A549 (cell line): ENCODE measurements around the gene DOK6. TPM values are rescaled to one million over a fixed set of nuclear protein-coding genes. Genes with fewer than 3 reads are reported as not detected.

ENCODE experiments used
- ATAC-seq, 2 experiments: fragments of 200-7000 bp in 1 of 2; fragments of >200 bp in 1 of 2; cut with Nextera tagmentation in 1 of 2; cut with Tn5 transposase in 1 of 2; 3 replicates each; pipeline versions ENCODE4 v1.8.0 to v1.9.1; 2018 to 2020; ENCODE audit warnings: mild to moderate bottlenecking in 1 of 2, moderate library complexity in 1 of 2
- CTCF ChIA-PET: fragments of 300-600 bp; sonication (Branson Sonifier 250); formaldehyde crosslinking; extraction: SDS; loops from one replicate; lab custom pipeline; 2021; ENCODE audit warnings: antibody characterized with exemption, inconsistent platforms; lab: Yijun Ruan, JAX
- POLR2A ChIA-PET: fragments of 350-600 bp; formaldehyde crosslinking; extraction: SDS; loops from one replicate; lab custom pipeline; 2021; ENCODE audit warnings: antibody characterized with exemption, inconsistent platforms; lab: Yijun Ruan, JAX
- DNase-seq, 2 experiments: peaks; one replicate each; pipeline versions ENCODE4 v3.0.0 to v3.0.0-alpha.2; 2011 to 2016; ENCODE audit warnings: low read depth in 1 of 2, low spot score in 1 of 2
- FAIRE-seq: peaks from 2 replicates; lab custom pipeline; 2011; peaks lifted over from hg19 to GRCh38; lab: Jason Lieb, UNC
- H3K27ac ChIP-seq, 2 experiments: fragments of >200 bp; sonication (Bioruptor Twin); formaldehyde crosslinking; 3 replicates each; pipeline ENCODE4 v1.5.1; 2016 to 2017
- H3K4me1 ChIP-seq: fragments of >200 bp; sonication (Bioruptor Twin); formaldehyde crosslinking; 3 replicates; pipeline ENCODE4 v1.6.1; 2016
- H3K4me2 ChIP-seq: fragments of >200 bp; sonication (Bioruptor Twin); formaldehyde crosslinking; 3 replicates; pipeline ENCODE4 v1.6.1; 2016
- H3K4me3 ChIP-seq: fragments of >200 bp; sonication (Bioruptor Twin); formaldehyde crosslinking; 3 replicates; pipeline ENCODE4 v1.5.1; 2016
- H3K9me3 ChIP-seq: fragments of >200 bp; sonication (Bioruptor Twin); formaldehyde crosslinking; 3 replicates; pipeline ENCODE4 v1.6.1; 2016
- CBX2 ChIP-seq: fragments of 200-600 bp; sonication (generic); IDR thresholded peaks from 2 replicates; pipeline ENCODE4 v1.6.1; 2016; ENCODE audit warnings: low read depth, mild to moderate bottlenecking, borderline replicate concordance
- FOSB ChIP-seq: fragments of 250-450 bp; sonication (Bioruptor Pico); IDR thresholded peaks from 2 replicates; pipeline ENCODE4 v1.5.0; 2020; ENCODE audit warnings: mild to moderate bottlenecking, moderate library complexity
- GATA3 ChIP-seq: IDR thresholded peaks from 2 replicates; pipeline ENCODE4 v1.6.1; 2012; ENCODE audit warnings: borderline replicate concordance
- HDAC2 ChIP-seq: fragments of 200-600 bp; sonication (generic); IDR thresholded peaks from 2 replicates; pipeline ENCODE4 v1.6.1; 2016
- HES2 ChIP-seq: fragments of >200 bp; sonication (Bioruptor Twin); formaldehyde crosslinking; IDR thresholded peaks from 2 replicates; pipeline ENCODE4 v1.6.1; 2016
- HEYL ChIP-seq: fragments of 250-450 bp; sonication (Bioruptor Pico); IDR thresholded peaks from 2 replicates; pipeline ENCODE4 v1.8.0; 2021; ENCODE audit warnings: mild to moderate bottlenecking, moderate library complexity
- HMGXB4 ChIP-seq: fragments of 250-450 bp; sonication (Bioruptor Pico); IDR thresholded peaks from 2 replicates; pipeline ENCODE4 v1.5.0; 2021; ENCODE audit warnings: mild to moderate bottlenecking, moderate library complexity, borderline replicate concordance
- JUN ChIP-seq, 2 experiments: fragments of >200 bp; sonication (Bioruptor Twin); formaldehyde crosslinking; IDR thresholded peaks; 2 replicates in 1 of 2; 3 replicates in 1 of 2; pipeline ENCODE4 v1.6.1; 2016 to 2017
- KDM1A ChIP-seq: fragments of 200-600 bp; sonication (generic); IDR thresholded peaks from 2 replicates; pipeline ENCODE4 v1.6.1; 2016; ENCODE audit warnings: low read depth, mild to moderate bottlenecking
- KDM5A ChIP-seq: fragments of 200-600 bp; sonication (generic); IDR thresholded peaks from 2 replicates; pipeline ENCODE4 v1.6.1; 2016; ENCODE audit warnings: antibody characterized with exemption, mild to moderate bottlenecking
- MAFK ChIP-seq: fragments of 450-650 bp; IDR thresholded peaks from 2 replicates; pipeline ENCODE4 v1.6.1; 2014; ENCODE audit not compliant: partially characterized antibody
- NPAS2 ChIP-seq: fragments of 250-450 bp; sonication (Bioruptor Pico); IDR thresholded peaks from 2 replicates; pipeline ENCODE4 v1.8.0; 2022; ENCODE audit warnings: mild to moderate bottlenecking, moderate library complexity, borderline replicate concordance
- RAD21 ChIP-seq, 2 experiments: fragments of >200 bp in 1 of 2; sonication (Bioruptor Twin) in 1 of 2; formaldehyde crosslinking in 1 of 2; IDR thresholded peaks in 1 of 2; conservative IDR thresholded peaks in 1 of 2; 2 replicates in 1 of 2; 3 replicates in 1 of 2; pipeline ENCODE4 v1.6.1; 2012 to 2018; ENCODE audit warnings: inconsistent platforms in 1 of 2
- RARB ChIP-seq: fragments of 250-450 bp; sonication (Bioruptor Pico); IDR thresholded peaks from 2 replicates; pipeline ENCODE4 v1.8.0; 2021; ENCODE audit warnings: mild to moderate bottlenecking, moderate library complexity
- RFX5 ChIP-seq: fragments of 450-650 bp; IDR thresholded peaks from 2 replicates; pipeline ENCODE4 v1.7.1; 2014; ENCODE audit warnings: antibody characterized with exemption, mild to moderate bottlenecking, moderate library complexity
- TFCP2L1 ChIP-seq: fragments of 250-450 bp; sonication (Bioruptor Pico); IDR thresholded peaks from 2 replicates; pipeline ENCODE4 v1.5.0; 2021; ENCODE audit warnings: mild to moderate bottlenecking
- TP53 ChIP-seq: fragments of 250-450 bp; sonication (Bioruptor Pico); IDR thresholded peaks from 2 replicates; pipeline ENCODE4 v1.5.0; 2021; ENCODE audit warnings: mild to moderate bottlenecking, moderate library complexity
- ZC3H11A ChIP-seq: fragments of 450-650 bp; IDR thresholded peaks from 2 replicates; pipeline ENCODE4 v1.6.1; 2014; ENCODE audit warnings: antibody characterized with exemption, mild to moderate bottlenecking
- ZFP36 ChIP-seq: fragments of 450-650 bp; IDR thresholded peaks from 2 replicates; pipeline ENCODE4 v1.6.1; 2014; ENCODE audit warnings: borderline replicate concordance; ENCODE audit not compliant: partially characterized antibody
- ZSCAN20 ChIP-seq: fragments of 250-450 bp; sonication (Bioruptor Pico); IDR thresholded peaks from 2 replicates; pipeline ENCODE4 v1.8.0; 2022; ENCODE audit warnings: mild to moderate bottlenecking, moderate library complexity
- WGBS: methylation state at CpG from one replicate; pipeline ENCODE4 v1.1.6; 2017; ENCODE audit errors: missing lambda C conversion rate; 5-methylcytosine and 5-hydroxymethylcytosine counted together
- polyA plus RNA-seq, 4 experiments: library from polyadenylated mRNA; depleted of rRNA in 3 of 4; stranded (reverse); fragments of >200 nt; fragmentation: RNase III in 1 of 4; extraction: RNeasy Plus Mini Kit Qiagen cat#74134 plus additional on column Dnase treatment in 1 of 4; gene quantifications; 2 replicates in 3 of 4; 3 replicates in 1 of 4; pipeline ENCODE4 v1.2.3, GENCODE V29; 2011 to 2017
- TF ChIP-seq, protein P1 (sequence below): IDR thresholded peaks from 2 replicates; pipeline ENCODE4 v1.6.1; 2012

Gene DOK6
- polyA plus RNA-seq, 2 of the 4 experiments (the other 2 are of a cell fraction), result not detected

- FAIRE-seq, result no peak
- no peak overlapping the region for H3K4me3 ChIP-seq
- ChIA-PET CTCF (no interaction called here), POLR2A (no interaction called here)
- no peak overlapping the region for H3K27ac ChIP-seq
- H3K4me1 ChIP-seq, result no peaks in the 10 kb centered on the region
- 24% methylated on average over 7 of the region's 7 CpGs for WGBS
- peaks cover 9% of the 10 kb centered on the region; the same call in 2 of the 3 replicates for H3K9me3 ChIP-seq
- TF ChIP-seq CBX2 (no peak), ZFP36 (no peak), HES2 (no peak)
- TF ChIP-seq, all 56 proteins: peak for 0
- H3K4me2 ChIP-seq, result no peak overlapping the region
- ATAC-seq (no peak), DNase-seq (no peak)
These were observed 314.6 kb downstream of the DOK6 start for GRCh38 chr18:69715191-69715795.

DNA sequence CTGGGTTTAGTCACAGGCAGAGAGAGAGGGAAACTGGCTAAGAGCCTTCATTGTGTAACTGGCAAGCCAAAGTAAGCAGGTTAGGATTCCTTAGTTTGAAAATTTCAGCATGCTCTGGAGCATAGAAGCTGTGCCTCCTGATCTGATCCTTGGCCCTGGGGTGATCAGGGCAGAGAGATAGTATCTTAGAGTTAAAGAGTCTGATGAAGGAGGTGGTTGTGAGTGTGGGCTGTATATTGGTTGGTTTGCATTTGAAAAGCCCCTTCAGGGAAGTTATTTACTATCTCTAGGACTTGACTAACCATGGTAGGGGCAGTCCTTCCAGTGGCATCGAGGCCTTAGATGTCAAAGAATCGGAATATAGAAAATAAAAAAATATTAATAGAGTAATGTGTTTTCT lies 316.9 kb downstream of the DOK6 start:
- ATAC-seq (no peak), DNase-seq (no peak), FAIRE-seq (no peak)
- 0% methylated on average over 2 of the region's 2 CpGs for WGBS
- TF ChIP-seq RARB (CRISPR knock-in tag) (no peak), HES2 (no peak), JUN (IDR thresholded peaks at IDR 0.05) (no peak), TP53 (CRISPR knock-in tag) (no peak), KDM1A (no peak), HEYL (CRISPR knock-in tag) (no peak), NPAS2 (CRISPR knock-in tag) (no peak), KDM5A (no peak), TFCP2L1 (no peak), FOSB (CRISPR knock-in tag) (no peak), GATA3 (no peak)
- TF ChIP-seq, protein P1, sequence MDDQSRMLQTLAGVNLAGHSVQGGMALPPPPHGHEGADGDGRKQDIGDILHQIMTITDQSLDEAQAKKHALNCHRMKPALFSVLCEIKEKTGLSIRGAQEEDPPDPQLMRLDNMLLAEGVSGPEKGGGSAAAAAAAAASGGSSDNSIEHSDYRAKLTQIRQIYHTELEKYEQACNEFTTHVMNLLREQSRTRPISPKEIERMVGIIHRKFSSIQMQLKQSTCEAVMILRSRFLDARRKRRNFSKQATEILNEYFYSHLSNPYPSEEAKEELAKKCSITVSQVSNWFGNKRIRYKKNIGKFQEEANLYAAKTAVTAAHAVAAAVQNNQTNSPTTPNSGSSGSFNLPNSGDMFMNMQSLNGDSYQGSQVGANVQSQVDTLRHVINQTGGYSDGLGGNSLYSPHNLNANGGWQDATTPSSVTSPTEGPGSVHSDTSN, result no peak
- H3K9me3 ChIP-seq, result peaks cover 9% of the 10 kb centered on the region; the same call in 2 of the 3 replicates
- no peak overlapping the region for H3K4me3 ChIP-seq
- POLR2A ChIA-PET, result no interaction called here
- no peaks in the 10 kb centered on the region for H3K4me1 ChIP-seq
- H3K27ac ChIP-seq, result no peak overlapping the region
- no peak overlapping the region for H3K4me2 ChIP-seq
- CTCF ChIA-PET, result interaction anchor here (0.6 kb wide), 1 partner anchor 226 kb away, joined by 3 read pairs; no protein-coding TSS in a partner anchor

DNA sequence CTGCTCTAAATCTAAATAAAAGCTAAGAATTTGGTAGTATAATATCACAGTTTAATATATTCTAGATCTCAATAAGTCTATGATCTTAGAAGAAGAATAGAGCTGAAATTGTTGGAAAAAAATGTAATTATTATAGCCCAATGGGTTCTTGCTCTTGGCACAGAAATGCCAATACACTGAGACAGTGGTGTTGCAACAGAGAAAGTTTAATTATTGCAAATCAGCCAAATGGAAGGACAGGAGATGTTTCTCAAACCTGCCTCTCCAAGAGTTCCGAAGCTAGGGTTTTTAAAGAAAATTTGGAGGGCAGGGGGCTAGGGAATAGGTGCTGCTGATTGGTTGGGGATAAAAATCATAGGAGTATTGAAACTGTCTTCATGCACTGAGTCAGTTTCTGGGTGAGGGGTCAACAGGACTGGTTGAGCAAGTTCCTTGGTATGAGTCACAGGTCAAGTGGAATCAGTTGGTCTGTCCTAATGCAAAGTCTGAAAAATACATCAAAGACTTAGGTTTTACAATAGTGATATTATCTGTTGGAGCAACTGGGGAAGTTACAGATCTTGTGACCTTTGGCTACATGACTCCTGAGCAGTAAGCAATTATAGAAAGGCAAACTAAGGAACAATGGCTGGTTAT lies 318.3 kb downstream of the DOK6 start:
- Histone ChIP-seq H3K4me2 (no peak overlapping the region), H3K27ac (no peak overlapping the region), H3K4me3 (no peak overlapping the region), H3K4me1 (no peaks in the 10 kb centered on the region), H3K9me3 (peaks cover 9% of the 10 kb centered on the region; the same call in 2 of the 3 replicates)
- no peak for ATAC-seq
- DNase-seq, result no peak
- WGBS, result 8% methylated on average over 1 of the region's 1 CpG
- no peak for FAIRE-seq
- TF ChIP-seq ZSCAN20 (CRISPR knock-in tag) (no peak), KDM5A (peak; percentile 76; the same call in 1 of the 2 replicates)
- CTCF ChIA-PET, result no interaction called here
- POLR2A ChIA-PET, result no interaction called here

DNA sequence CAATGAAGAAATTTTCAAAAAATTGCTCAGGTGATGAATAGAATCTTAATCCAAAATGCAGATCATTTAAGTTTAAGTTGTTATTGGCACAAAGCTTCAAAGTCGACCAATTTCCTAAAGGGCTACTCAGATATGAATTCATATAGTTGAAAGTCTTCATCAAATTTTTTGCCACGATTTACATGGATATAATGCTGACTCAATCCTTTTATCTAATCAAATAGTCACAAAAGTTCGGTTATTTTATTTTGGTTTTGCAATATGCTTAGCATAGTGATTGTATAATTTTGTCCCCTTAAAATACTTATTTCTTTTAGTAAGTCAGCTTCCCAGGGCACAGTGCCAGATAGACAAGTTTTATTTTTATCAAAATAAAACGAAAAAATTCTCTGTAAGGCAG lies 319.7 kb downstream of the DOK6 start:
- TF ChIP-seq HDAC2, result no peak
- no peak for TF ChIP-seq RFX5
- no peak for TF ChIP-seq ZC3H11A
- TF ChIP-seq HMGXB4, result no peak
- TF ChIP-seq MAFK, result peak; percentile 32
- no peak for TF ChIP-seq RAD21 (conservative IDR thresholded peaks at IDR 0.05 in 1 of 2, IDR thresholded peaks at IDR 0.05 in 1 of 2)
- Histone ChIP-seq H3K4me3 (no peak overlapping the region), H3K4me1 (no peaks in the 10 kb centered on the region), H3K27ac (no peak overlapping the region), H3K9me3 (peaks cover 9% of the 10 kb centered on the region; the same call in 2 of the 3 replicates), H3K4me2 (no peak overlapping the region)
- DNase-seq (no peak), FAIRE-seq (no peak), ATAC-seq (no peak)
- WGBS, result 16% methylated on average over 4 of the region's 4 CpGs
- ChIA-PET POLR2A (no interaction called here), CTCF (no interaction called here)
